Activated CD8-positive, alpha-beta memory T cell treated with anti-CD3 and anti-CD28 coated beads for 36 hours (primary cell): ENCODE data around the gene SNED1. TPM values are rescaled to one million over a fixed set of nuclear protein-coding genes. Genes with fewer than 3 reads are reported as not detected.

Experiments
- CTCF ChIA-PET: fragments of 350-600 bp; sonication (Branson Sonifier 250); formaldehyde crosslinking; loops from one replicate; lab custom pipeline; 2021; ENCODE audit warnings: antibody characterized with exemption; lab: Charles Lee
- POLR2A ChIA-PET: fragments of 350-600 bp; sonication (Branson Sonifier 250); formaldehyde crosslinking; loops from one replicate; lab custom pipeline; 2021; ENCODE audit warnings: antibody characterized with exemption; lab: Charles Lee
- total RNA-seq, 2 experiments: library from RNA; stranded (reverse); gene quantifications; one replicate each; pipeline ENCODE4 v1.2.3, GENCODE V29; 2021

The SNED1 gene
- total RNA-seq, 2 experiments from 2014 or later, result 0.53 to 0.63 TPM

DNA sequence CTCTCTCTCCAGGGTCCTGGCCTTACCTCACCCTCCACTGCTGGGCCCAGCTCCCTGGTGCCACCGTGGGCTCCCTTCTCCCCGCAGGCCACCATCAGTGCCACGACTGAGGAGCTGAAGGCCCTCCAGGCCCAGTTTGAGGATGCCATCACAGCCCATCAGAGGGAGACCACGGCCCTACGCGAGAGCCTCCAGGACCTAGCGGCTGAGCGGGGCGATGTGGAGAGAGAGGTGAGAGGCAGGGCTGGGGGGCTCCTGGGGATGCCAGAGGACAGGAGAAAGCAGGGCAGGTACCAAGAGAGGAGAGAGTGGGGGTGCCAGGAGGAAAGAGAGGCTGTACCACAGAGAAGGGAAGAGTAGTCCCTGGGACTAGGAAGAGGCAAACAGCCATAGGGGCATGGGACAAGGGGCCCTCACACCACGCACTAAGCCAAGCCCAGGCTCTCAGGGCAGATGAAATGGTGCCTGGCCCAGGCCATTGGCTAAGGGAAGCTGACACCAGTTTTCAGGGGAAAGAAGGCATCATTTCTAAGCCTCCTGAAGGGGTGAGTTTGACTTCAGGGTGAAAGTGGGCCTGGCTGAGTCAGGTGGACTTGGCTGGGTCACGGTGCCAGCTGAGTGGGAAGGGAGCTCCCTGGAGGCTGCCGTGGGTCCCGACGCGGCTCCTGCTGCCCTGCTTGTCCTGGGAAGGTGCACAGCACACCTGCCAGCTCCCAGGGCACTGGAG, 39.0 kb upstream of the SNED1 start:
- ChIA-PET POLR2A (no interaction called here), CTCF (no interaction called here)

DNA sequence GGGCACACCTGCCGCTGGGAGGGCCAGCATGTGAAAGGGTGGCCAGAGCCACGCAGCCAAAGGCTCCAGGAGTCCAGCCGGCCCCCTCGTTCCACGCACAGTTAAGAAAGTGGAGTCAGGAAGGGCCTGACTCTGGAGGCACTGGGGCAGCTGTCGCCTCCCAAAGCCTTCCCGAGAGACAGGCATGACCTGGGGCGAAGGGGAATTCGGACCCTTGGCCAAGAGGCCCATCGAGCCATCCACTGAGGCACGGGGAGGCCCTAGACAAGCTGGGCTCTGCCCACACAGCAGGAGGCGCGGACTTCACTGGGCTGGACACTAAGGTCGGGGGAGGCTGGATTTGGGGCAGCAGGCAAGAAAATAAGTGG, 38.5 kb upstream of the SNED1 start:
- ChIA-PET POLR2A (no interaction called here), CTCF (no interaction called here)

DNA sequence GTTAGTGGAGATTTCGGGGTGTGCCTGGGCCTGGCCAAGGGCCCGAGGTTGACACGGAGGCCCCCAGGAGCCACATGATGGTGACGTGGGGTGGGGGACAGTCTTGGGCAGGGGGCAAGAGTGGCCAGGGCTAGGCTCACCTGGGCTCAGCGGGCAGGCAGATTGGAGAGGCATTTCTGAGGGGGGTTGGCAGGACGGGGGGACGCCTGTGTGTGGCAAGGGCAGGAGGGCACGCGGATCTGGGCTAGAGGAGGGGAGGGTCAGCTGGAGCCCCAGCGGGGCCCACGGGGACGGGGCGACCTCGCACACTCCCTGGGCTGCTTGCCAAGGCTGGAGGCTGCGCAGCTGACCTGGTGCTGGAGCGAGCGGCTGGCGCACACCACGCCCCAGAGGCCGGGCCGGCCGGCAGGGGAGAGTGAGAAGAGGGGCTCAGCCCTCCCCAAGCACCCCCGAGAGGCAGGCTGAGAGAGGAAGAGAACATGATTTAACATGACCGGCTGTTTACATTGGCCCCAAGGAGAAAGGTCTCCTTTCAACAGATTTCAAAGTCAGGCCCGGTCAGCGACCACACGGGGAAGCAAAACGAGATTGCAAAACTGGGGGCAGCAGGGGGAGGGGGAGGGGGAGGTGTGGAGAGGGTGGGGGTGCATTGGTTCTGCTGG, 38.0 kb upstream of the SNED1 start:
- ChIA-PET POLR2A (no interaction called here), CTCF (no interaction called here)

DNA sequence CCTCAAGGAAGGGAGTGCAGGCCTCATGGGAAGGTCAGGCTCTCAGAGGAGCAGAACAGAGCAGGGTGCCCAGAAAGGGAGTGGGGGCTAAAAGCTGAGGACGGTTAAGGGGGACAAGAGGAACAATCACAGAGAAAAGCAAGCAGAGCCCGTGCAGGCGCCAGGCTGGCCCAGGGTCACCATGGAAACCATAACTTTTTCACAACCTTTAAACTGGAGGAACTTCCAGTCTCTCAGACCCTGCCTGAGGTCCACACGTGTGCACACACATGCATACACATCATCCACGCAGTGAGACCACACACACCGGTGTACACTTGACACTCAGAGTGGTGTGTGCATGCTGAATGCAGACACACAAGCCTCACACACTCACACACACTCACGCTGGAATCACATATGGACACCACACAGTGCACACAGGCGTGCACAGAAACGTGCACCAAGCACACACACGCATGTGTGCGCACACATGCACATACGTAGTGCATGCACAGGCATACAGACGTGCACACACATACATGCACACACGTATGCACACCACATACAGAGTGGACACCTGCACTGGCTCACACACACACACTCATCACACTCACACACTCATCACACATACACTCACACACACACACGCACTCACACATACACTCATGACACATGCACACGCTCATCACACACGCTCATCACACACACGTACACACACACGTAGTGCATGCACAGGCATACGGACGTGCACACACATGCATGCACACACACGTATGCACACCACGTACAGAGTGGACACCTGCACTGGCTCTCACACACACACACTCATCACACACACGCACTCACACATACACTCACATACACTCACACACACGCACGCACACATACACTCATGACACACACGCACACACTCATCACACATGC, 37.2 kb upstream of the SNED1 start:
- CTCF ChIA-PET, result no interaction called here
- POLR2A ChIA-PET, result no interaction called here

DNA sequence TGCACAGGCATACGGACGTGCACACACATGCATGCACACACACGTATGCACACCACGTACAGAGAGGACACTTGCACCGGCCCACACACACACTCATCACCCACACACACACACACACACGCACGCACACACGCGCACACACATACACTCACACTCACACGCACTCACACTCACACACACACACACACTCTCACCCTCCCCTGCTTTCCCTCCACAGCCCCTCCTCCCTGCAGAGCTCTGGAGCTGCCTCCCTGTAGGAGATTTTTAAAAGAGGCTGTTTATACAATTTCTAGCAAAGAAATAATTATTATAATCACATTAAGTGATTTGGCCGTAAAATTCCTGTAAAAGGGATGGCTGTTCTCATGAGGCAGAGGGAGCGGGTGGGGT, 36.5 kb upstream of the SNED1 start:
- ChIA-PET CTCF (no interaction called here), POLR2A (no interaction called here)

DNA sequence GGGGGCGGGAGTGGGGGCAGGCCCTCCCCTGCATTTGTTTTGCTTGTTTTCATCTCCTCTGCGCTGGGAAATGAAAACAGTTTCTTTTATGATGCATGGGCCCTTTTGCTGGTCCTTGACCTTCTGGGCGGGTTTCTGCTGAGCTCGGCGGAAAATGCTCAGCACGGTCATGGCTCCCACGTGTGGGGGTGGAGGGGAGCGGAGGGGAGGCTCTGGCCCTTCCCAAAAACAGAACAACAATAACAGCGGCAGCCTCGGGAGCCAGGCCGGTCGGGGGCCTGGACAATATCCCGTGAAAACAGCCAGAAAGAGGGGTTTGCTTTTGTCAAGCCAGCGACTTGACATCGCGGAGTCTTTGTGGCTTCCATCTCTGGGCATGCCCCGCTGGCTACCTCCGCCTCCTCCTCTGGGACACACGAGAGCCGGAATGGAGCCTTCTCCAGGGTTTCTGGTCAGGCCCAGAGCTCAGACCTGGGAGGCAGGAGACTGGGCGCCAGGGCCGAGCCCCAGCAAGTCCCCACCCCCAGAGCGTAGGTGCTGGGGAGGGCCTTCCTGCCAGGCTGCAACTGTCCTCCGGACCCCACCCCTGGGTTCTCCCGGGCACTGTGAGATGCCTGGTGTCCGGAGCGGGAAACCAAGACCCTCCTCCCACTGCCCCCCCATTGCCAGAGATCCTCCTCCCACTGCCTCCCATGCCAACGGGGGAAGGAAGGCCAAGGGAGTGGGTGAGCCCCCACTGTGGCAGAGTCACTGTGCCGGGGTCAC, 35.9 kb upstream of the SNED1 start:
- ChIA-PET POLR2A (no interaction called here), CTCF (no interaction called here)

DNA sequence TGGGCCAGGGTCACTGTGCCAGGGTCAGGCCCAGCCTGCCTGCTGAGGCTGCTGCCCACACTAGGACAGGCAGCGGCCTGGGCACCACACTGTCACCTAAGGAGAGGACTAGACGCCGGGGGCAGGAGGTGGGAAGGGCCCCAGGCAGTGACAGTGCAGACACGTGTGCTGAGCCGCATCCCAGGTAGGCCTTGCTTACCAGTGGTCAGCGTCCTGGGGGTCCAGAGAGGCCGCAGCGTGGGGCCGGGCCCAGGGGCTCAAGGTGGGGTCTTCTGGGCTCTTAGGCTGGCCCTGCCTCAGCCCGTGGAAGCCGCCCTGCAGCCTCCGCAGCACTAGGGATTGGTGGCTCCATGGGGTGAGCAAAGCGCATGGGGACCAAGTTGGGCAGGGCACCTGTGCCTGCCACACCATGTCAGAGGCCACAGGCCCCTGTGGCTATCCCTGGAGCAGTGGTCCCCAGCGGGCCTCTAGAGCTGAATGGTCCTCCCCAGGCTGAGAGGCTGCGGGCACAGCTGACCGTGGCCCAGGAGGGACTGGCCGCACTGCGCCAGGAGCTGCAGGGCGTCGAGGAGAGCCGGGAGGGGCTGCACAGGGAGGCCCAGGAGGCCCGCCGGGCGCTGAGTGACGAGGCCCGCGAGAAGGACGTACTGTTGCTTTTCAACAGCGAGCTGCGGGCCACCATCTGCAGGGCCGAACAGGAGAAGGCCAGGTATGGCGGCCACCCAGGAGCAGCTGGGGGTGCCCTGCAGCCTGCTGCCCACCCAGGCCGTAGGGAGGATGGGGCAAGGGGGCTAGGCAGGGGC, 35.2 kb upstream of the SNED1 start:
- POLR2A ChIA-PET, result no interaction called here

DNA sequence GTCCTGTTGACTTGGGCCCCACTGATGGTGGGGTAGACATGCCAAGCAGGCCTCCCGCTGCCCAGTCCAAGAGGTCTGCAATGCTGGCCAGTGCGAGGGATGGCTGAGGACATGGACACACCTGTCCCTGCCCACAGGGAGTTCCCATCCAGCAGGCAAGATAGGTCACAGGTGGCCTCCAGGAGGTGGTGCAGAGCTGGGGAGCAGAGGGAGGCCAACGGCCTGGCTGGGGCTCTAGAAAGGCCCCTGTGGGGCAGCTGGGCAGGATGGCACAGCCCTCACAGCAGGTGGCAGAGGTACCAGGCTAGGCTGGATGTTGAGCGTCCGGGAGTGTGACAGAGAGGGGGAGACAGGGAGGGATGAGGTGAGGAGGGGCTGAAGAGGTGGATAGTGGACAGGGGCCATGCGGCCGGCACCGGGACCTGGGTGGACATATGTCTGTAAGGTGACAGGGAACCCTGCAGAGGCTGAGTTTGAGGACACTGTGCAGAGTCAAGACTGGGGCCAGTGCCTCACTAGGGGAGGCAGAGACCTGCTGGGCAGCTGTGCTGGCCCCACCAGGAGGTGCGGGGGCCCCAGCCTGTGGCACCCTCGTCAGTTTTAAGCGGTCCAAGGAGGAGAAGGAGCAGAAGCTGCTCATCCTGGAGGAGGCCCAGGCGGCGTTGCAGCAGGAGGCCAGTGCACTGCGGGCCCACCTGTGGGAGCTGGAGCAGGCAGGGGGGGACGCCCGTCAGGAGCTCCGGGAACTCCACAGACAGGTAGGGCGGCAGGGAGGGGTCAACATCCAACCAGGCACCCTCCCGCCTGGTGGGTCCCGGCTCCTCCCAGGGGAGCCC, 34.3 kb upstream of the SNED1 start:
- POLR2A ChIA-PET, result no interaction called here
- CTCF ChIA-PET, result no interaction called here

More for the DNA sequence above, 35.2 kb upstream of the SNED1 start:
- CTCF ChIA-PET, result no interaction called here

DNA sequence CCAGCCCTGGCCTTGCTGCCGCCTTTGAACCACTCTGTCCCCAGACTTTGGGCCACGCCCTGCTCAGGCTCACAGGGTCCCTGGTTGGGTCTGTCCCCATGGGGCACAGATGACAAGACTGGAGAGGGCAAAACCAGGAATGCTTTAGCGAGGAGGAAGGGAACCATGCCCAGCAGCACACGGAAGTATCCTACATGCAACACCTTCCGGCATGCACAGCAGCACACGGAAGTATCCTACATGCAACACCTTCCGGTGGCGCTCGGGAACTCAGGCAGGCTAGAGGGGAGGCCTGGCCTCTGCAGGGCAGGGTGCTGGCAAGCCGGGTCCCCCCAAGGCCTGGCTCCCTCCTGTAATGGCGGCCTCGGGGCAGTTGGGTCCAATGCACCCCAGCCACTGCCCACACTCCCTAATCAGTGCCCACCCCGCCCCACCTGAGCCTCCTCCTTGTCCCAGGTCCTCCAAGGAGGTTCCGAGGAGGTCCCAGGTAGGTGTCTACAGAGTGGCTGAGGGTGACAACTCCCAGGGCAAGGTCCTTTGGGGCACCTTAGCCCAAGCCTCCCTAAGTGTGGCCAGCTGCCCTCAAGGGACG, 33.6 kb upstream of the SNED1 start:
- ChIA-PET POLR2A (no interaction called here), CTCF (no interaction called here)

DNA sequence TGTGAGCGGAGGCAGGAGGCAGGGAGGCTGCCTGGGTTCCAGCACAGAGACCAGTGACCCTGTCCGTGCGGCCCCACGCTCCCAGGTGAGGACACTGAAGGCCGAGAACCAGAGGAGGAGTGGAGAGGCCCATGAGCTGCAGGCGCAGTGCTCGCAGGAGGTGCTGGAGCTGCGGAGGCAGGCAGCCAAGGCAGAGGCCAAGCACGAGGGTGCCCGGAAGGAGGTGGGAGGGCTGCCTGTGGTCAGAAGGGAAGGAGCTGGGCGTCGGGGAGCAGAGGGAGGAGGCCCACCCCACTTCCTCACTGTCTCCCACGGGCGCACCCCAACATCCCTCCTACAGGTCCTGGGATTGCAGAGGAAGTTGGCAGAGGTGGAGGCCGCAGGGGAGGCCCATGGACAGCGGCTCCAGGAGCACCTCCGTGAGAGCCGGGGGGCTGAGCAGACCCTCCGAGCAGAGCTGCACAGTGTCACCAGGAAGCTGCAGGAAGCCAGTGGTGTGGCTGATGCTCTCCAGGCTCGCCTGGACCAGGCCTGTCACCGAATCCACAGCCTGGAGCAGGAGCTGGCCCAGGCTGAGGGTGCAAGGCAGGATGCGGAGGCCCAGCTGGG, 33.0 kb upstream of the SNED1 start:
- ChIA-PET CTCF (no interaction called here), POLR2A (no interaction called here)

DNA sequence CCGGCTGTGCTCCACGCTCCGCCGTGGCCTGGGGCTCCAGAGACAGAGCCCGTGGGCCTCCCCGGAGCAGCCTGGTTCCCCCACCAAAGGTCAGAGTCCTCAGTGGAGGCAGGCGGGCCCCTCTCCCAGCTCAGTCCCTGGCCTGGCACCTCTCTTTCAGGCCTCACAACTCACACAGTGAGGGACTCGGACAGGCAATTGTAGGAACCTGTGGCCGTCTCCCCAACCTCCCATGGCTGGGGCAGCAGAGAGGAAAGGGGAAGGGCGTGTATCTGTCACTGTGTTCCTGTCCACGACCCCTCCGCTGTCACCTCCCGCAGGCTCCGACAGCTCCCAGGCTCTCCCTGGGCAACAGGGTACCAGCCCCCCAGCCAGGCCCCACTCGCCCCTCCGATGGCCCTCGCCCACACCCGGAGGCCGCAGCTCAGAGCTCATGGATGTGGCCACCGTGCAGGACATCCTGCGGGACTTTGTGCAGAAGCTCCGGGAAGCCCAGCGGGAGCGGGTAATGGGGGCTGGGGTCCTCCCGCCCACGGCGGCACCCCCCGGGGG, 32.4 kb upstream of the SNED1 start:
- ChIA-PET CTCF (no interaction called here), POLR2A (no interaction called here)

DNA sequence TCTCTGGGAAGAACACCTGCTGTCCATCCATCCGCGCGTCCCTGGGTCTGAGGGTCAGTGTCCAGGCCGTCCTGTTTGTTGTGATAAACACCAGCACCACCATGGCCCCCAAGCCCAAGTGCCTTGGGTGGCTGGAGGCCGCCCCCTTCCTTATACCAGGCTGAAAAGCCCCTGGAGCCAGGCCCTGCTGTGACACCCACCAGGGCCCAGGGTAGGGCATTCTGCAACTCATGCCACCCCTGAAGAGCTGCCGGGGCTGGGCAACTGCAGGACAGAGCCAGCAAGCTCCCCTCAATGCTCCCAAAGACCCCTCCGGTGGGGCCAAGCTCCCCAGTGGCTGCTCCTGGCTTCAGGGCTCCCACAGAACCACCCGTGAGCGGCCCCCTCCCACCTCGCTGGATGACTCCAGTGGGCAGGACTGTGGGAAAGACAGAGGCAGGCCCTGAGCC, 31.9 kb upstream of the SNED1 start:
- CTCF ChIA-PET, result no interaction called here
- POLR2A ChIA-PET, result no interaction called here

DNA sequence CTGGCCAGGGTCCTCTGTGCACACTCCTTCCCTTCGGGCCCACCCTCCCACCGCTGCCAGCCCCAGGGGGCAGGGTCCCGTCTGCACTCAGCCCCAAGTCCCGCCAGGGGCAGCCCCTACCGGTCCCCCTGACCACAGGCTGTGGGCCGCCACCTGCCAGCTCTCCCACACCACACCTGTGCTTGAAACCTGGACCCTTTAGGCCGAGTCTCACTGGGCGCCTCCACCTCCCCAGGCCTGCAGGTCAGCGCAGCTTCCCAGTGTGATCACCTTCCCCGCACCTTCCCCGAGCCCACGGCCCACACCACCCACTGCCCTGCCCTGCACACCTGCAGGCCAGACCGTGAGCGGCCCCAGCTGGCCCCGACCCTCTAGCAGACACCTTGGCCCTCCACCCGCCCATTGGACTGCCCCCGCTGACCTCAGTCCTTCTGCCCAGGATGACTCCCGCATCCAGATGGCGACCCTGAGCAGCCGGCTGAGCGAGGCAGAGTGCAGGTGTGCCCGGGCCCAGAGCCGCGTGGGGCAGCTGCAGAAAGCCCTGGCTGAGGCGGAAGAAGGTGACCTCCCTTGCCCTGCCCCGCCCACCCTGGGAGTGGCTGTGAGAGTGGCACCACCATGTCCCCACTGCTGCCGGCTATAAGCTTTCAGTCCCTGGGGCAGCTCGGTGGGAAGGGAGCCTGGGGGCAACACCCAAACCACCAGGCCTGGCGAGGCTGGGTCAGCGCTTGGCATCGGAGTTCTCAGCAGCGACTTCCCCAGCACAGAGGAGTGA, 31.3 kb upstream of the SNED1 start:
- ChIA-PET POLR2A (no interaction called here), CTCF (no interaction called here)

DNA sequence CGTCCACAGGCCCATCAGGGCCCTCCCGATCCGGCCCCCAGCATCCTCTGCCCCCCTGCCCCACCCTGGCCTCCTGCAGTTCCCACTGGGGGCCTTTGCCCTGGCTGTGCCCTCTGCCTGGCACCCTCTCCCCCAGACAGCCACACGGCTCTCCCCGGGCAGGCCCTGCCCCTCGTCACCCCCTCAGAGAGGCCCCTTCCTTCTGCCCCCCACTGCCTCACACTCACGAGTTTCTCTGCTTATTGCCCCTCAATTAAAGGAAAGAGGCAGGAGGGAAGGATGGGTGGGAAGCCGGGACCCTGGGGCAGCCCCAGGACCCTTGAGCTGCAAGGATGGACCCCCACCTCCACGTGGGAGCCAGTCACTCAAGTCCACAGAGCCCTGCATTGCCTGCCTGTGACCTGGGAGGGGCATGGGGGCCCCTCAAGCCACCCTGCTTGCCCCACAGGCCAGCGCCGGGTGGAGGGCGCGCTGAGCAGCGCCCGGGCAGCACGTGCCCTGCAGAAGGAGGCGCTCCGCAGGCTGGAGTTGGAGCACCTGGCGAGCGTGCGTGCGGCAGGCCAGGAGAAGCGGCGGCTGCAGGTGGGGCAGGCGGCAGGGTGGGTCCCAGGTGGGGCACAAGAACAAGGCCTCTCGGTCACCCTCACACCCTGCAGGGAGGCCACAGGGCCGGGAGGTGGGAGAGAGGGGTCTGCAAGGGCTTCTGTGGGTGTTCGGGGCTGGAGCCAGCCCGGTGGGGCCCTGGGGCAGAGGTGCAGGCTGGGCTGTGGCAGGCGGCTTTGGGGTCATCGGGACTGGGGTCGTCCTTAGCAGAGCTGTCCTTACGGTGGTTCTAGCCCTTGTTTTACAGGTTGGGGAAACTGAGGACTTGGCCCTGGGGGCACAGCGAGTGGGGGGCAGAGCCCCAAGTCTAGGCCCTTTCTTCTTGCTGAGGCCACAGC, 30.5 kb upstream of the SNED1 start:
- CTCF ChIA-PET, result no interaction called here
- POLR2A ChIA-PET, result no interaction called here
